Thyroid gland (tissue), 4 donors: Measurements from ENCODE around the gene POLR3A.

Source experiments
- CTCF ChIP-seq, 6 experiments: fragments of 200-600 bp in 3 of 6; fragments of 450-650 bp in 3 of 6; sonication (generic) in 3 of 6; IDR thresholded peaks; one replicate each; pipeline ENCODE4 v1.5.1; 2016 to 2019; ENCODE audit warnings: antibody characterized with exemption in 6 of 6, mild to moderate bottlenecking in 2 of 6, inconsistent platforms in 1 of 6, moderate library complexity in 1 of 6
- POLR2A ChIP-seq, 2 donors: fragments of 450-650 bp; IDR thresholded peaks; one replicate each; pipeline ENCODE4 v1.6.1; 2017; ENCODE audit warnings: antibody characterized with exemption in 2 of 2, mild to moderate bottlenecking in 2 of 2, moderate library complexity in 1 of 2

GRCh38 chr10:77964811-77965210 is 64.5 kb downstream of the POLR3A start:
- TF ChIP-seq CTCF (IDR thresholded peaks at IDR 0.05) (no peak), POLR2A (IDR thresholded peaks at IDR 0.05) (no peak)
